Mammary epithelial cell (primary cell): ENCODE data around the gene ATP6V1G2.

Experiments used
- CTCF ChIP-seq, 2 donors: IDR thresholded peaks in 1 of 2; conservative IDR thresholded peaks in 1 of 2; 2 replicates each; pipeline ENCODE4 v1.5.1; 2011 to 2012; ENCODE audit warnings: inconsistent platforms in 2 of 2, low read length in 2 of 2, mild to moderate bottlenecking in 2 of 2, control low read depth in 1 of 2, low read depth in 1 of 2; ENCODE audit not compliant: insufficient read depth in 1 of 2; ENCODE audit errors: extremely low read depth in 1 of 2
- EZH2 ChIP-seq: IDR thresholded peaks from 2 replicates; pipeline ENCODE4 v1.6.1; 2012; ENCODE audit warnings: low read length, inconsistent platforms, borderline replicate concordance

DNA sequence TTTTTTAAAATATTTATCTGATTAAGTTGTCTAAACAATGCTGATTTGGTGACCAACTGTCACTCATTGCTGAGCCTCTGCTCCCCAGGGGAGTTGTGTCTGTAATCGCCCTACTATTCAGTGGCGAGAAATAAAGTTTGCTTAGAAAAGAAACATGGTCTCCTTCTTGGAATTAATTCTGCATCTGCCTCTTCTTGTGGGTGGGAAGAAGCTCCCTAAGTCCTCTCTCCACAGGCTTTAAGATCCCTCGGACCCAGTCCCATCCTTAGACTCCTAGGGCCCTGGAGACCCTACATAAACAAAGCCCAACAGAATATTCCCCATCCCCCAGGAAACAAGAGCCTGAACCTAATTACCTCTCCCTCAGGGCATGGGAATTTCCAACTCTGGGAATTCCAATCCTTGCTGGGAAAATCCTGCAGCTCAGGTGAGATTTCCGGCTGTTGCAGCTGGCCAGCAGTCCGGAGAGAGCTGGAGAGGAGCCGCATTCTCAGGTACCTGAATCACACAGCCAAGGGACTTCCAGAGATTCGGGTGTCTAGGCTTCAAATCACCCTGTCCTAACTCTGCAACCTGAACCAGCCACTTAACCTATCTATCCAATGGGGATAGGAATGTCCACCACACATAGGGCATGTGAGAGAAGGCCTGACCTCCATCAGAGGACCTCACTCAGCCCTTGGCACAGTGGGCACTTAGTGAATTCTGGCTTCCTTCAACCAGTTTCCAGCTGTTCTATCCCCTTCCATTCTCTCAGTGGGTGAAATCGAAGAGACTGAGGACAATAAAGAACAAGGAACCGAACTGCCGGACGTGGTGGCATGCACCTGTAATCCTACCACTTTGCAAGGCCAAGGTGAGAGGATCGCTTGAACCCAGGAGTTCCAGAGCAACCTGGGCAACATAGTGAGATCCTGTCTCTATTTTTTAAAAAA lies 32.0 kb upstream of the ATP6V1G2 start:
- TF ChIP-seq CTCF (conservative IDR thresholded peaks at IDR 0.05 in 1 of 2, IDR thresholded peaks at IDR 0.05 in 1 of 2; ENCODE audit: extremely low read depth in 1 of 2, insufficient read depth in 1 of 2, low read depth in 1 of 2, low read length in 2 of 2) (no peak), EZH2 (no peak)
